ENCODE results near the gene LETM1. TPM values are rescaled to one million over a fixed set of nuclear protein-coding genes. Genes with fewer than 3 reads are reported as not detected.

The LETM1 gene
- total and polyA plus RNA-seq, 2 donors (not counting 1 experiment from before 2014, with no cell fraction given) = 28.5 to 45.1 TPM

DNA sequence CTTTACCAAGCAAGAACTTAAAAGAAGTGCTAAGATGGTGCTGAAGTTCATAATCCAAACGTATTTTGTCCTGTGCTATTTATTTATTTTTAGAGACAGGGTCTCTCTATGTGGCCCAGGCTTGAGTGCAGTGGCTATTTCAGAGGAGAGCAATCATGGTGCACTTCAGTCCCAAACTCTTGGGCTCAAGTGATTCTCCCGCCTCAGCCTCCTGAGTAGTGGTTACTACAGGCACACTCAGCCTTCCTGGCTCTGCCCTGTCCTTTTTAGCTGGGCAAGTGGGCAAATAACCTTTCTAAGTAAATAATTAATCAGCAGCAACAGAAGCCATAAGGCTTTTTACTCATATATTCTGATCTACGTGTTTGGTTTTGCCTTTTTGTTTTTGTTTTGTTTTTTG, 17.8 kb upstream of the LETM1 start:
- Histone ChIP-seq H3K79me2 (ENCODE audit: control insufficient read depth, insufficient read depth, low read length) (peaks cover 56% of the 10 kb centered on the region), H3K4me3 (ENCODE audit: control extremely low read depth in 1 of 5, extremely low read depth in 1 of 5, insufficient read depth in 1 of 5, low read depth in 2 of 5, low read length in 4 of 5) (no peak overlapping the region), H2AFZ (ENCODE audit: insufficient read depth, low read depth, low read length, poor library complexity, severe bottlenecking) (no peak overlapping the region), H4K20me1 (ENCODE audit: control insufficient read depth, insufficient read depth, low read length, poor library complexity, severe bottlenecking) (peaks cover 5% of the 10 kb centered on the region), H3K9me3 (ENCODE audit: control extremely low read depth in 1 of 3, control insufficient read depth in 2 of 3, insufficient read depth in 1 of 3, low read length in 2 of 3) (no peaks in the 10 kb centered on the region), H3K36me3 (replicated peaks in 1 of 2; ENCODE audit: control extremely low read depth in 1 of 2, control insufficient read depth in 1 of 2, extremely low read depth in 1 of 2, insufficient read depth in 2 of 2, low read length in 1 of 2) (no peaks in the 10 kb centered on the region), H3K9ac (ENCODE audit: low read length) (no peak overlapping the region), H3K4me2 (replicated peaks; ENCODE audit: low read depth, low read length, poor library complexity, severe bottlenecking) (no peak overlapping the region), H3K27ac (ENCODE audit: low read length in 2 of 2) (no peak overlapping the region), H3K4me1 (ENCODE audit: control insufficient read depth in 2 of 2, insufficient read depth in 2 of 2, low read length in 2 of 2) (peaks cover 12 to 26% of the 10 kb centered on the region in 2 donors), H3K27me3 (replicated peaks in 1 of 4; ENCODE audit: control extremely low read depth in 1 of 4, control insufficient read depth in 3 of 4, insufficient read depth in 4 of 4, low read length in 3 of 4) (no peaks in the 10 kb centered on the region)
- TF ChIP-seq, protein P1, sequence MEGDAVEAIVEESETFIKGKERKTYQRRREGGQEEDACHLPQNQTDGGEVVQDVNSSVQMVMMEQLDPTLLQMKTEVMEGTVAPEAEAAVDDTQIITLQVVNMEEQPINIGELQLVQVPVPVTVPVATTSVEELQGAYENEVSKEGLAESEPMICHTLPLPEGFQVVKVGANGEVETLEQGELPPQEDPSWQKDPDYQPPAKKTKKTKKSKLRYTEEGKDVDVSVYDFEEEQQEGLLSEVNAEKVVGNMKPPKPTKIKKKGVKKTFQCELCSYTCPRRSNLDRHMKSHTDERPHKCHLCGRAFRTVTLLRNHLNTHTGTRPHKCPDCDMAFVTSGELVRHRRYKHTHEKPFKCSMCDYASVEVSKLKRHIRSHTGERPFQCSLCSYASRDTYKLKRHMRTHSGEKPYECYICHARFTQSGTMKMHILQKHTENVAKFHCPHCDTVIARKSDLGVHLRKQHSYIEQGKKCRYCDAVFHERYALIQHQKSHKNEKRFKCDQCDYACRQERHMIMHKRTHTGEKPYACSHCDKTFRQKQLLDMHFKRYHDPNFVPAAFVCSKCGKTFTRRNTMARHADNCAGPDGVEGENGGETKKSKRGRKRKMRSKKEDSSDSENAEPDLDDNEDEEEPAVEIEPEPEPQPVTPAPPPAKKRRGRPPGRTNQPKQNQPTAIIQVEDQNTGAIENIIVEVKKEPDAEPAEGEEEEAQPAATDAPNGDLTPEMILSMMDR (IDR thresholded peaks at IDR 0.05) = no peak
- no peak for TF ChIP-seq EZH2 (IDR thresholded peaks at IDR 0.05; ENCODE audit: borderline replicate concordance, insufficient read depth, low read depth, low read length, poor library complexity, severe bottlenecking)
- intact Hi-C loops (cut with micrococcal nuclease) = loop anchor here (5.0 kb wide), 2 partner anchors 134 to 151 kb away; partner anchors contain the start of genes NELFA, TACC3 and TMEM129
- WGBS (ENCODE audit: insufficient coverage) = 86% methylated on average over 1 of the region's 3 CpGs
- CTCF ChIA-PET = interaction anchor here (0.6 to 1.3 kb wide), 2 partner anchors 25 to 129 kb away, joined by 3 to 4 read pairs; no protein-coding TSS in a partner anchor
- DNase-seq (no peak), ATAC-seq (ENCODE audit: low read depth) (no peak)
- H3K9me3 Mint-ChIP-seq (ENCODE audit: insufficient read depth) = no peaks in the 10 kb centered on the region
- H3K27ac Mint-ChIP-seq = no peak overlapping the region
- H3K27me3 Mint-ChIP-seq = no peaks in the 10 kb centered on the region
- POLR2A ChIA-PET = no interaction called here
- peaks cover 30% of the 10 kb centered on the region for H3K4me1 Mint-ChIP-seq
- no peak overlapping the region for H3K4me3 Mint-ChIP-seq

DNA sequence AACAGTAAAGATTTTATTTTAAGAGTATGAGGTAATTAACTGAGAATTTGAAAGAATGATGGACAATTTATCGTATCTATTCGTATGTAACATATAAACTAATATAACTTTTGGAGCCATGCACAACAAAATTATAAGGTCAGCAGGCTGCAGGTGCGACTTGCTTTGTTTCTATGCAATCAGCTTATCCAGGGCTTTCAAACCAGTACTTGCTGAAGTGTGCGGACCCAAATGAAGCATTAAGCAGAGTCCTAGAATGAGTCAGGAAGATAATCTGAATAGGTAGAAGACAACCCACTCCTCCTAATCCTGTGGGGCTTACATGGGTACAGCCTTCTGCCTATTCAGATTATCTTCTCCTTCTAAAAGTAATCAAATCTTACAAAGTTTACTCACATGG, 17.3 kb upstream of the LETM1 start:
- Histone ChIP-seq H3K27ac (ENCODE audit: low read length in 2 of 2) (no peak overlapping the region), H2AFZ (ENCODE audit: insufficient read depth, low read depth, low read length, poor library complexity, severe bottlenecking) (peak overlapping the region; percentile 4), H3K9me3 (ENCODE audit: control extremely low read depth in 1 of 3, control insufficient read depth in 2 of 3, insufficient read depth in 1 of 3, low read length in 2 of 3) (no peaks in the 10 kb centered on the region), H3K4me2 (replicated peaks; ENCODE audit: low read depth, low read length, poor library complexity, severe bottlenecking) (no peak overlapping the region), H3K4me3 (ENCODE audit: control extremely low read depth in 1 of 5, extremely low read depth in 1 of 5, insufficient read depth in 1 of 5, low read depth in 2 of 5, low read length in 4 of 5) (no peak overlapping the region), H3K36me3 (replicated peaks in 1 of 2; ENCODE audit: control extremely low read depth in 1 of 2, control insufficient read depth in 1 of 2, extremely low read depth in 1 of 2, insufficient read depth in 2 of 2, low read length in 1 of 2) (no peaks in the 10 kb centered on the region), H3K9ac (ENCODE audit: low read length) (no peak overlapping the region), H3K79me2 (ENCODE audit: control insufficient read depth, insufficient read depth, low read length) (peaks cover 52% of the 10 kb centered on the region), H3K4me1 (ENCODE audit: control insufficient read depth in 2 of 2, insufficient read depth in 2 of 2, low read length in 2 of 2) (peaks cover 12 to 26% of the 10 kb centered on the region in 2 donors), H4K20me1 (ENCODE audit: control insufficient read depth, insufficient read depth, low read length, poor library complexity, severe bottlenecking) (peaks cover 8% of the 10 kb centered on the region), H3K27me3 (replicated peaks in 1 of 4; ENCODE audit: control extremely low read depth in 1 of 4, control insufficient read depth in 3 of 4, insufficient read depth in 4 of 4, low read length in 3 of 4) (no peaks in the 10 kb centered on the region)
- no peak overlapping the region for H3K27ac Mint-ChIP-seq
- ChIA-PET POLR2A (no interaction called here), CTCF (interaction anchor here (0.6 to 1.3 kb wide), 2 partner anchors 24 to 129 kb away, joined by 3 to 4 read pairs; no protein-coding TSS in a partner anchor)
- no peak overlapping the region for H3K4me3 Mint-ChIP-seq
- ATAC-seq (ENCODE audit: low read depth) = no peak
- no peak for DNase-seq
- 62% methylated on average over 2 of the region's 4 CpGs for WGBS (ENCODE audit: insufficient coverage)
- H3K27me3 Mint-ChIP-seq = no peaks in the 10 kb centered on the region
- H3K9me3 Mint-ChIP-seq (ENCODE audit: insufficient read depth) = no peaks in the 10 kb centered on the region
- intact Hi-C loops (cut with micrococcal nuclease) = loop anchor here (5.0 kb wide), 2 partner anchors 134 to 151 kb away; partner anchors contain the start of genes NELFA, TACC3 and TMEM129
- no peak for TF ChIP-seq EZH2 (IDR thresholded peaks at IDR 0.05; ENCODE audit: borderline replicate concordance, insufficient read depth, low read depth, low read length, poor library complexity, severe bottlenecking)
- TF ChIP-seq, protein P1 (IDR thresholded peaks at IDR 0.05) = no peak
- peaks cover 27% of the 10 kb centered on the region for H3K4me1 Mint-ChIP-seq
